ENCODE data around the gene SIPA1L3. TPM values are rescaled to one million over a fixed set of nuclear protein-coding genes. Genes with fewer than 3 reads are reported as not detected.

Gene SIPA1L3
- total RNA-seq, 1 donor from 2014 or later: 3.4 TPM

- H3K36me3 ChIP-seq (ENCODE audit: control insufficient read depth, insufficient read depth, low read length): no peaks in the 10 kb centered on the region
- H3K4me3 ChIP-seq (ENCODE audit: low read depth, low read length): no peak overlapping the region
- TF ChIP-seq CTCF (IDR thresholded peaks at IDR 0.05; ENCODE audit: insufficient read depth, low read length, severe bottlenecking): no peak
- FAIRE-seq (no peak), DNase-seq (ENCODE audit: low read depth) (no peak)
- no peaks in the 10 kb centered on the region for H3K27me3 ChIP-seq (ENCODE audit: control insufficient read depth, insufficient read depth, low read length)
Measured at GRCh38 chr19:37935341-37935740, 28.3 kb downstream of the SIPA1L3 start.

- DNase-seq (ENCODE audit: low read depth) (no peak), FAIRE-seq (no peak)
- Histone ChIP-seq H3K27me3 (ENCODE audit: control insufficient read depth, insufficient read depth, low read length) (no peaks in the 10 kb centered on the region), H3K36me3 (ENCODE audit: control insufficient read depth, insufficient read depth, low read length) (no peaks in the 10 kb centered on the region), H3K4me3 (ENCODE audit: low read depth, low read length) (no peak overlapping the region)
- TF ChIP-seq CTCF (IDR thresholded peaks at IDR 0.05; ENCODE audit: insufficient read depth, low read length, severe bottlenecking): no peak
Measured at GRCh38 chr19:37936166-37936565, 29.2 kb downstream of the SIPA1L3 start.

- no peak for FAIRE-seq
- TF ChIP-seq CTCF (IDR thresholded peaks at IDR 0.05; ENCODE audit: insufficient read depth, low read length, severe bottlenecking): no peak
- no peaks in the 10 kb centered on the region for H3K36me3 ChIP-seq (ENCODE audit: control insufficient read depth, insufficient read depth, low read length)
Measured at GRCh38 chr19:37936886-37937285, 29.9 kb downstream of the SIPA1L3 start.

GRCh38 chr19:37938353-37938752 is 31.3 kb downstream of the SIPA1L3 start:
- no peak for TF ChIP-seq CTCF (IDR thresholded peaks at IDR 0.05; ENCODE audit: insufficient read depth, low read length, severe bottlenecking)
- FAIRE-seq: no peak

More at GRCh38 chr19:37936886-37937285, 29.9 kb downstream of the SIPA1L3 start:
- Histone ChIP-seq H3K4me3 (ENCODE audit: low read depth, low read length) (no peak overlapping the region), H3K27me3 (ENCODE audit: control insufficient read depth, insufficient read depth, low read length) (no peaks in the 10 kb centered on the region)
- no peak for DNase-seq (ENCODE audit: low read depth)

GRCh38 chr19:37941782-37942515 is 34.9 kb downstream of the SIPA1L3 start:
- FAIRE-seq: no peak
- TF ChIP-seq CTCF (IDR thresholded peaks at IDR 0.05; ENCODE audit: insufficient read depth, low read length, severe bottlenecking): no peak
- Histone ChIP-seq H3K36me3 (ENCODE audit: control insufficient read depth, insufficient read depth, low read length) (no peaks in the 10 kb centered on the region), H3K27me3 (ENCODE audit: control insufficient read depth, insufficient read depth, low read length) (no peaks in the 10 kb centered on the region), H3K4me3 (ENCODE audit: low read depth, low read length) (no peak overlapping the region)
- DNase-seq (ENCODE audit: low read depth): no peak

More at GRCh38 chr19:37938353-37938752, 31.3 kb downstream of the SIPA1L3 start:
- no peak overlapping the region for H3K4me3 ChIP-seq (ENCODE audit: low read depth, low read length)
- no peaks in the 10 kb centered on the region for H3K36me3 ChIP-seq (ENCODE audit: control insufficient read depth, insufficient read depth, low read length)
- no peaks in the 10 kb centered on the region for H3K27me3 ChIP-seq (ENCODE audit: control insufficient read depth, insufficient read depth, low read length)
- DNase-seq (ENCODE audit: low read depth): no peak

GRCh38 chr19:37942516-37942902 is 35.5 kb downstream of the SIPA1L3 start:
- no peak overlapping the region for H3K4me3 ChIP-seq (ENCODE audit: low read depth, low read length)
- H3K27me3 ChIP-seq (ENCODE audit: control insufficient read depth, insufficient read depth, low read length): no peaks in the 10 kb centered on the region
- DNase-seq (ENCODE audit: low read depth) (no peak), FAIRE-seq (no peak)
- no peak for TF ChIP-seq CTCF (IDR thresholded peaks at IDR 0.05; ENCODE audit: insufficient read depth, low read length, severe bottlenecking)
- no peaks in the 10 kb centered on the region for H3K36me3 ChIP-seq (ENCODE audit: control insufficient read depth, insufficient read depth, low read length)
